GM10266 (cell line): ENCODE results near the gene HS6ST1.

Experiments used
- DNase-seq: peaks from one replicate; pipeline ENCODE4 v3.0.0; 2012; ENCODE audit errors: extremely low spot score
- CTCF ChIP-seq: IDR thresholded peaks from 2 replicates; pipeline ENCODE4 v1.5.1; 2012; ENCODE audit warnings: mild to moderate bottlenecking, low read depth; ENCODE audit not compliant: control insufficient read depth, insufficient read depth; ENCODE audit errors: missing control alignments

HS6ST1 gene

GRCh38 chr2:128357506-128358370 is 39.1 kb upstream of the HS6ST1 start:
- no peak for TF ChIP-seq CTCF
- DNase-seq = no peak

DNA sequence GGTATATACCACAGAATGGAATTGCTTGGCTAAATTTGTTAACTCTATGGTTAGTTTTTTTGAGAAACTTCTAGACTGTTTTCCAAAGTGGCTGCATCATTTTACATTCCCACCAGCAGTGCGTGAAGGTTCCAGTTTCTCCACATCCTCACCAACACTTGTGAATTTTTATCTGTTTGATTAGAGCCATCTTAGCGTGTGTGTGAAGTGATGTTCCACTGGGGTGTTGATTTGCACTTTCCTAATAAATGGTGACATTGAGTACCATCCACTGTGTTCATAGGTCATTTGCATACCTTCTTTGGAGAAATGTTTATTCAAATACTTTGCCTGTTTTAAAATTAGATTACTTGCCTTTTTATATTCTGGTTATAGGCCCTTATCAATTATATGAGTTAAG is 37.5 kb upstream of the HS6ST1 start:
- no peak for DNase-seq
- no peak for TF ChIP-seq CTCF

- DNase-seq = no peak
- no peak for TF ChIP-seq CTCF
Measured at GRCh38 chr2:128354726-128355470, 36.2 kb upstream of the HS6ST1 start.

- no peak for DNase-seq
- no peak for TF ChIP-seq CTCF
Measured at GRCh38 chr2:128354161-128354560, 35.5 kb upstream of the HS6ST1 start.

GRCh38 chr2:128350736-128351135 is 32.1 kb upstream of the HS6ST1 start:
- no peak for DNase-seq
- TF ChIP-seq CTCF = no peak

- no peak for DNase-seq
Measured at GRCh38 chr2:128348701-128349100, 30.0 kb upstream of the HS6ST1 start.

More at GRCh38 chr2:128348701-128349100, 30.0 kb upstream of the HS6ST1 start:
- no peak for TF ChIP-seq CTCF
